ENCODE results near the gene CCDC12.

The CCDC12 gene

DNA sequence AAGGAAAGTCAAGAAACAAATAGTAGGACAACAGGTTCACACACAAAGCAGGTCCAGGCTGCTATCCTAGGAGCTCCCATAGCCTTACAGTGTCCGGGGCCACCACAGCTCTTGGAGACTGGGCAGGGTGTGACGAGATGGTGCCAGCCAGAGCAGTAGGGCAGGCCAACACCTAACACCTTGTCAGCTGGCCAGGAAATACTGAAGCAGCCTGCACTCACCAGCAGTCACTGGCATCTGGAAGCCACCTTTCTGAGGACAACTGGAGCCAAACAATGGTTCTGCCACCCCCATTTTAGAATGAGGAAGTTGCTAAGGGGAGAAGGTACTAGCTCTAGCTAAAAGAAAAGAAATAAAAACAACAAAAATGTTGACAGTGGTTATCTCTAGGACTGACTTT is 47.2 kb downstream of the CCDC12 start:
- TF ChIP-seq, protein P1, sequence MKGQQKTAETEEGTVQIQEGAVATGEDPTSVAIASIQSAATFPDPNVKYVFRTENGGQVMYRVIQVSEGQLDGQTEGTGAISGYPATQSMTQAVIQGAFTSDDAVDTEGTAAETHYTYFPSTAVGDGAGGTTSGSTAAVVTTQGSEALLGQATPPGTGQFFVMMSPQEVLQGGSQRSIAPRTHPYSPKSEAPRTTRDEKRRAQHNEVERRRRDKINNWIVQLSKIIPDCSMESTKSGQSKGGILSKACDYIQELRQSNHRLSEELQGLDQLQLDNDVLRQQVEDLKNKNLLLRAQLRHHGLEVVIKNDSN (IDR thresholded peaks at IDR 0.05): no peak
- TF ChIP-seq FOXM1 (IDR thresholded peaks at IDR 0.05; ENCODE audit: borderline replicate concordance, low read depth) (no peak), NFIC (IDR thresholded peaks at IDR 0.05) (peak; percentile 44; the same call in 1 of the 2 replicates), RAD21 (IDR thresholded peaks at IDR 0.05; ENCODE audit: low read depth) (no peak)

DNA sequence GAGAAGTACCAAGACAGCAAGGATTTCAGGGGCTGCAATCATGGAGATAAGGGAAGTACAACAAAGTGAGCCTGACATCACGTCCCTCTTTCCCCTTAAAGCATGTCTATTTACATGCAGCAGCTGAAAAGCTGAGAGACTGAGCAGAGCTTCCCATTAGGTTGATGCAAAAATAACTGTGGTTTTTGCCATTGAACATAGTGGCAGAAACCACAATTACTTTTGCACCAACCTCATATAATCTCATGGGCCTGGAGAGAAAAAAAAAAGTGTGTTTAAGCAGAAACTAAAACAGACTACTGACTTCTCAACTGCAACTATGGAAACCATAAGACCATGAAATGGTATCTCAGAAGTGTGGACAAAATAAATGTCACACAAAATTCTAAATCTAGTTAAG is 48.3 kb downstream of the CCDC12 start:
- TF ChIP-seq, protein P1 (IDR thresholded peaks at IDR 0.05): no peak
- TF ChIP-seq NFIC (IDR thresholded peaks at IDR 0.05) (no peak), FOXM1 (IDR thresholded peaks at IDR 0.05; ENCODE audit: borderline replicate concordance, low read depth) (no peak), EGR1 (IDR thresholded peaks at IDR 0.05) (no peak), TEAD4 (IDR thresholded peaks at IDR 0.05) (no peak), RAD21 (IDR thresholded peaks at IDR 0.05; ENCODE audit: low read depth) (no peak), CEBPB (IDR thresholded peaks at IDR 0.05) (no peak), TCF12 (IDR thresholded peaks at IDR 0.05; ENCODE audit: low read depth) (no peak), YY1 (IDR thresholded peaks at IDR 0.05; ENCODE audit: low read depth) (no peak), TAF1 (IDR thresholded peaks at IDR 0.05; ENCODE audit: low read depth) (no peak), ZBTB7A (IDR thresholded peaks at IDR 0.05; ENCODE audit: low read depth) (no peak), EP300 (IDR thresholded peaks at IDR 0.05; ENCODE audit: borderline replicate concordance) (no peak), CREB1 (IDR thresholded peaks at IDR 0.05; ENCODE audit: low read depth) (no peak)
- TF ChIP-seq, protein P2, sequence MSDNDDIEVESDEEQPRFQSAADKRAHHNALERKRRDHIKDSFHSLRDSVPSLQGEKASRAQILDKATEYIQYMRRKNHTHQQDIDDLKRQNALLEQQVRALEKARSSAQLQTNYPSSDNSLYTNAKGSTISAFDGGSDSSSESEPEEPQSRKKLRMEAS (IDR thresholded peaks at IDR 0.05): no peak
- TF ChIP-seq, protein P3, sequence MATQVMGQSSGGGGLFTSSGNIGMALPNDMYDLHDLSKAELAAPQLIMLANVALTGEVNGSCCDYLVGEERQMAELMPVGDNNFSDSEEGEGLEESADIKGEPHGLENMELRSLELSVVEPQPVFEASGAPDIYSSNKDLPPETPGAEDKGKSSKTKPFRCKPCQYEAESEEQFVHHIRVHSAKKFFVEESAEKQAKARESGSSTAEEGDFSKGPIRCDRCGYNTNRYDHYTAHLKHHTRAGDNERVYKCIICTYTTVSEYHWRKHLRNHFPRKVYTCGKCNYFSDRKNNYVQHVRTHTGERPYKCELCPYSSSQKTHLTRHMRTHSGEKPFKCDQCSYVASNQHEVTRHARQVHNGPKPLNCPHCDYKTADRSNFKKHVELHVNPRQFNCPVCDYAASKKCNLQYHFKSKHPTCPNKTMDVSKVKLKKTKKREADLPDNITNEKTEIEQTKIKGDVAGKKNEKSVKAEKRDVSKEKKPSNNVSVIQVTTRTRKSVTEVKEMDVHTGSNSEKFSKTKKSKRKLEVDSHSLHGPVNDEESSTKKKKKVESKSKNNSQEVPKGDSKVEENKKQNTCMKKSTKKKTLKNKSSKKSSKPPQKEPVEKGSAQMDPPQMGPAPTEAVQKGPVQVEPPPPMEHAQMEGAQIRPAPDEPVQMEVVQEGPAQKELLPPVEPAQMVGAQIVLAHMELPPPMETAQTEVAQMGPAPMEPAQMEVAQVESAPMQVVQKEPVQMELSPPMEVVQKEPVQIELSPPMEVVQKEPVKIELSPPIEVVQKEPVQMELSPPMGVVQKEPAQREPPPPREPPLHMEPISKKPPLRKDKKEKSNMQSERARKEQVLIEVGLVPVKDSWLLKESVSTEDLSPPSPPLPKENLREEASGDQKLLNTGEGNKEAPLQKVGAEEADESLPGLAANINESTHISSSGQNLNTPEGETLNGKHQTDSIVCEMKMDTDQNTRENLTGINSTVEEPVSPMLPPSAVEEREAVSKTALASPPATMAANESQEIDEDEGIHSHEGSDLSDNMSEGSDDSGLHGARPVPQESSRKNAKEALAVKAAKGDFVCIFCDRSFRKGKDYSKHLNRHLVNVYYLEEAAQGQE (IDR thresholded peaks at IDR 0.05; ENCODE audit: low read depth): no peak

DNA sequence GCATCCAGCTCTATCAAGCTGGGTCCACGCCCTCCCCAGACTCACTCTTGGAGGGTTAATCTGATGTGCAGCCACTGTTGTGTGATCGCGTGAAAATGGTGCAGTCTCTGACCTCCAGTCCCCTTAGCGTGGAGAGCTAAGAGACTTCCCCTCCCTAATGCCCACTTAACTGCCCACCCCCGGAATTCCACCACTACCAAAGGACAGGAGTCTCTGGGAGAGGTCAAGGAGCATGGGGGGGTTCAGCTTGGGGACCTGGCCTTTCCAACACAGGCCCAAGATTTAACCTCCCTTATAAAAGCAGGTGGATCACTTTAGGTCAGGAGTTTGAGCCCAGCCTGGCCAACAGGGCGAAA is 48.8 kb downstream of the CCDC12 start:
- TF ChIP-seq CREB1 (IDR thresholded peaks at IDR 0.05; ENCODE audit: low read depth) (no peak), ZBTB7A (IDR thresholded peaks at IDR 0.05; ENCODE audit: low read depth) (no peak), EP300 (IDR thresholded peaks at IDR 0.05; ENCODE audit: borderline replicate concordance) (no peak), RAD21 (IDR thresholded peaks at IDR 0.05; ENCODE audit: low read depth) (no peak), TEAD4 (IDR thresholded peaks at IDR 0.05) (no peak)
- TF ChIP-seq, protein P2 (IDR thresholded peaks at IDR 0.05): no peak
- TF ChIP-seq, protein P3 (IDR thresholded peaks at IDR 0.05; ENCODE audit: low read depth): no peak

DNA sequence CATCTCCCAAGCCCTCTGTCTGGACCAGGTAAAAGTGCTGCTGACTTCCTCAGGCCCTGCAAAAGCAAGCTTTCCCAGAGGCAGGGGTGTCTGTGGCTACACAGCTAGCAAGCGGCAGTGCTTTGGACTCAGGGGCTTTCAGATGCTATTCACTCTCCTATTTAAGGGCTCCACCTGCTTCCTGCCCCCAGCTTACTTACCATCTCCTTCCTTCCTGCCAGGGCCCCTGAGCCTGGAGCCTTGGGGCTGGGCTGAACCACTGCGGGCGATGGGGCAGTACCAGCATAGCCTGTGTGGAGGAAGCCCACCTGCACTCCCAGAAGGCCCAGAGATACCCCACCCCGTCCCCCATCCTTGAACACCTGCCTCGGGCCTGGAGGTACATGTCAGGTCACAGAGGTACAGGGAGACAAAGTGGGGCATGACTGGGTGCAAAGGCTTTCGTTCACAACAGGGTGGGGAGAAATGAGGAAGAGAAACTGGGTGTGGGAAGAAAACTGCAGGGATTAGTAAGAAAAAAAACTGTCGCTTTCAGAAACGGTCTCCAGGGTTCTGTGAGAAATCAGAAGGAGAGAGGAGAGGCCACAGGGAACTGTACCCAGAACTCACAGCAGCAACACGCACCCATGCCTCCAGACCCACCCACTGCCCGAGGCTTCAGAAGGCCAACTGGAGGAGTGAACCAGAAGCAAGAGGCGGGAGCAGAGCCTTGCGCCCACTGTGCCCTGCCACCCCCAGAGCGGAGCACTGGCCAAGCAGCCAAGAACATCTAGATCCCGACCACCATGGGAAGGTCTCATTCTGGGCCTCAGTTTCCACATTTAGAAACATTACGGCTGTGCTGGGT is 49.5 kb downstream of the CCDC12 start:
- TF ChIP-seq EP300 (IDR thresholded peaks at IDR 0.05; ENCODE audit: borderline replicate concordance): no peak
- TF ChIP-seq, protein P1 (IDR thresholded peaks at IDR 0.05): no peak
- no peak for TF ChIP-seq EGR1 (IDR thresholded peaks at IDR 0.05)
- no peak for TF ChIP-seq CREB1 (IDR thresholded peaks at IDR 0.05; ENCODE audit: low read depth)
- TF ChIP-seq YY1 (IDR thresholded peaks at IDR 0.05; ENCODE audit: low read depth): no peak
- TF ChIP-seq, protein P3 (IDR thresholded peaks at IDR 0.05; ENCODE audit: low read depth): no peak
